T47D (cell line): ENCODE results near the gene SLC35B2.

Experiments
- DNase-seq, 2 experiments: peaks; one replicate each; pipeline versions ENCODE4 v3.0.0 to v3.0.0-alpha.2; 2011 to 2012; ENCODE audit warnings: low read depth in 1 of 2, low spot score in 1 of 2
- JUND ChIP-seq: IDR thresholded peaks from 2 replicates; pipeline ENCODE4 v1.6.1; 2012; ENCODE audit warnings: low read depth
- in situ Hi-C: cut with HindIII; loops from 2 replicates; pipeline ENCODE4 v1.10.0; 2016; ENCODE audit warnings: low sequenced_read_pairs, low pct_unique_long_range_greater_than_20kb

Gene SLC35B2

GRCh38 chr6:44254191-44255104, 2.9 kb downstream of the SLC35B2 start:
- no peak for TF ChIP-seq JUND
- in situ Hi-C loops, result no loop called here
- DNase-seq, result no peak

- in situ Hi-C loops, result no loop called here
- DNase-seq, result peak in 1 of 2 experiments; percentile 75
- no peak for TF ChIP-seq JUND
These were observed 3.8 kb downstream of the SLC35B2 start for GRCh38 chr6:44253307-44254101.

- no peak for TF ChIP-seq JUND
- in situ Hi-C loops, result no loop called here
- DNase-seq, result no peak
These were observed 5.5 kb downstream of the SLC35B2 start for GRCh38 chr6:44251576-44252524.

DNA sequence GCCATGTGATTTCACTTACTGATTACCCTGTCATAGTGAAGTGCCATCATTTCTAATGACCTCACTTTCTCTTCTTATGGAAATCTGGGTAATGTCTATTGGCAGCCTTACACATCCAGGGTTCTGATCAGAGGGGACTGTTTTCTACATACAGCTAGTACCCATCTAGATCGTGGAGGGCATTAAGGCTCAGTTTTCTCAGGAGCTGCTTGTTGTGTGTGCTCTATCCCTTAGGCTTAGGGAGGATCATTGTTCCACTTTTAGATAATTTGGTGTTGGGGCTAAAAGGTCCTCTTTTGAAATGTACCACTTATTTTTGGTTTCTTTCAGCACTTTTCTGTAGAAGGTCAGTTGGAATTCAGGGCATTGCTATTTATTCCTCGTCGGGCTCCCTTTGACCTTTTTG, 6.6 kb downstream of the SLC35B2 start:
- DNase-seq, result no peak
- no peak for TF ChIP-seq JUND
- in situ Hi-C loops, result no loop called here

GRCh38 chr6:44250067-44250717, 7.1 kb downstream of the SLC35B2 start:
- DNase-seq, result no peak
- in situ Hi-C loops, result no loop called here
- TF ChIP-seq JUND, result no peak

- in situ Hi-C loops, result no loop called here
- no peak for DNase-seq
- TF ChIP-seq JUND, result no peak
These were observed 8.1 kb downstream of the SLC35B2 start for GRCh38 chr6:44249082-44249748.

- in situ Hi-C loops, result no loop called here
- DNase-seq, result no peak
- no peak for TF ChIP-seq JUND
These were observed 8.7 kb downstream of the SLC35B2 start for GRCh38 chr6:44248579-44248978.

GRCh38 chr6:44247338-44248302, 9.7 kb downstream of the SLC35B2 start:
- DNase-seq, result peak in 1 of 2 experiments; percentile 74
- in situ Hi-C loops, result no loop called here
- TF ChIP-seq JUND, result no peak

GRCh38 chr6:44246663-44247337, 10.5 kb downstream of the SLC35B2 start, which contains the start of gene HSP90AB1:
Gene HSP90AB1 (plus strand): TSS chr6:44247101. CDS start chr6:44248630, 1,529 bp downstream.
- no peak; the same call in 1 of the 2 replicates for TF ChIP-seq JUND
- in situ Hi-C loops, result no loop called here
- DNase-seq, result peak; percentile 96 to 99
